HG03196 (cell line): ENCODE results near the gene MUC20.
"Not testable (repeated sequence)": the region's sequence is repeated elsewhere in the genome, so short reads cannot be mapped to it uniquely, and the experiment has no call there.

ENCODE experiments used
- ATAC-seq: cut with Tn5 transposase; IDR thresholded peaks from one replicate; pipeline ENCODE4 v1.9.1; 2021; ENCODE audit not compliant: unreplicated experiment

Gene MUC20

GRCh38 chr3:195720831-195721506 lies at the start of gene MUC20:
Gene MUC20 (plus strand): TSS chr3:195720978. CDS start chr3:195721008, 30 bp downstream.
- ATAC-seq, result not testable (repeated sequence)

DNA sequence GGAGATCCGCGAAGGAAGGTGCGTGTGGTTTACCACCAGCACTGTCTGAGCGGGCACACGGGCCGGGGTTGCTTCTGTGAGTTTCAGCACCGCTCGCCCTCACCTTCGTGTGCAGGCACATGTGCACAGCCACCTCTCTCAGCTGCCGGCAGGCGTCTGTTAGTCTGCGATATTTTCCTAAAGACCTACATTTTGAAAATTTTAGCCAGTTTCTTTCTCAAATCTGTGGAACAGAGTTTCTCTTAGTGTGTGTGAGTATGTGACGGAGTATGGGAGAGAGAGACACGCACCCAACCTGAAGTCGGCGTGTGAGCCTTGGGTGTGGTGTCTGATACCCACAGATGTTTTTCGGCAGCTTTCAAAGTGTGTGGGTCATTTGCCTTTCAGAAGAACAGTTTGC lies 49.5 kb upstream of the MUC20 start:
- ATAC-seq, result not testable (repeated sequence)

GRCh38 chr3:195673711-195674110 lies 47.1 kb upstream of the MUC20 start:
- not testable (repeated sequence) for ATAC-seq

GRCh38 chr3:195678391-195679015 lies 42.3 kb upstream of the MUC20 start:
- ATAC-seq, result not testable (repeated sequence)

GRCh38 chr3:195680690-195681089 lies 40.1 kb upstream of the MUC20 start:
- not testable (repeated sequence) for ATAC-seq

DNA sequence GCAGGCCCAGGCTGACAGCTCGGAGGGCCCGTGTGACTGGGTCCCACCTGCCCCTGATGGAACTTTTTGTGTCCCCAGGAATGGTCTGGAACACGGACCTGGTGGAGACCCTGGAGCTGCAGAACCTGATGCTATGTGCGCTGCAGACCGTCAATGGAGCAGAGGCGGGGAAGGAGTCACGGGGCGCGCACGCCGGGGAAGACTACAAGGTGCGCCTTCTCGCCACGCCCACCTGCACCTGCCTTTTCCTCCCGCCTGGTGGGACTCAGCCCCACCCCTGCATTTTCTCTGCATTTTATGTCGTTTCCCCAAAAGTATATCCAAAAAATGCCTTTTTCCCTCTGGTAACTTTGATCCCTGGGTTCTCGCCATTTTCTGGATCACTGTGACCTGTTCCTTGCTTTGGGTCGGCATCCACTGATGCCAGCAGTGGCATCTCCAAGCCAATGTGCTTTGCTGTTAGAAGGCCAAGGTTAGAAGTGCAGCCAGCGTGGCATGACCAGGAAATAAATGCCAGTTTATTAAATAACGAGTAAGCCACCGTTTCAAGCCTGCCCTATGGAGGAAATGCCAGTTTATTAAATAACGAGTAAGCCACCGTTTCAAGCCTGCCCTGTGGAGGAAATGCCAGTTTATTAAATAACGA lies 39.2 kb upstream of the MUC20 start:
- not testable (repeated sequence) for ATAC-seq

DNA sequence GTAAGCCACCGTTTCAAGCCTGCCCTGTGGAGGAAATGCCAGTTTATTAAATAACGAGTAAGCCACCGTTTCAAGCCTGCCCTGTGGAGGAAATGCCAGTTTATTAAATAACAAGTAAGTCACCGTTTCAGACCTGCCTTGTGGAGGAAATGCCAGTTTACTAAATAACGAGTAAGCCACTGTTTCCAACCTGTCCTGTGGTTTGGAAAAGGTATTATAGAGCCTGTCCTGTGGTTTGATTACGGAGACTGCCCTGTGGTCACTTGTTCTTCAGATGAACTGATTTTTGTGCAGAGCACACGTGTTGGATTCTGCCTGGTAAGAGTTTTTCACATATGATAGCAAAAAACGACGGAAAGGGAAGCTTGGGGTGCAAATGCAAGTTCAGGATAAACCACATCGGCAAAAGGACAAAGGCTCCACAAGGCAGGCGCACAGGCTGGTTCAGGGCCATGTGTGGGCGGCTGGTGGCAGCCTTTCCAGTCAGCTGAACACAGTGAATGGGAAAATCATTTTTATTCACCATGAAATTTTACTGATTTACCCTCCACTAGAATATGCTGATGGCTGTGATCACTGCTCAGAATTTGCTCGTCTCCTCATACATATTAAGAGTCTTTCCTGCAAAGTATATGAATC lies 38.6 kb upstream of the MUC20 start:
- ATAC-seq, result not testable (repeated sequence)

DNA sequence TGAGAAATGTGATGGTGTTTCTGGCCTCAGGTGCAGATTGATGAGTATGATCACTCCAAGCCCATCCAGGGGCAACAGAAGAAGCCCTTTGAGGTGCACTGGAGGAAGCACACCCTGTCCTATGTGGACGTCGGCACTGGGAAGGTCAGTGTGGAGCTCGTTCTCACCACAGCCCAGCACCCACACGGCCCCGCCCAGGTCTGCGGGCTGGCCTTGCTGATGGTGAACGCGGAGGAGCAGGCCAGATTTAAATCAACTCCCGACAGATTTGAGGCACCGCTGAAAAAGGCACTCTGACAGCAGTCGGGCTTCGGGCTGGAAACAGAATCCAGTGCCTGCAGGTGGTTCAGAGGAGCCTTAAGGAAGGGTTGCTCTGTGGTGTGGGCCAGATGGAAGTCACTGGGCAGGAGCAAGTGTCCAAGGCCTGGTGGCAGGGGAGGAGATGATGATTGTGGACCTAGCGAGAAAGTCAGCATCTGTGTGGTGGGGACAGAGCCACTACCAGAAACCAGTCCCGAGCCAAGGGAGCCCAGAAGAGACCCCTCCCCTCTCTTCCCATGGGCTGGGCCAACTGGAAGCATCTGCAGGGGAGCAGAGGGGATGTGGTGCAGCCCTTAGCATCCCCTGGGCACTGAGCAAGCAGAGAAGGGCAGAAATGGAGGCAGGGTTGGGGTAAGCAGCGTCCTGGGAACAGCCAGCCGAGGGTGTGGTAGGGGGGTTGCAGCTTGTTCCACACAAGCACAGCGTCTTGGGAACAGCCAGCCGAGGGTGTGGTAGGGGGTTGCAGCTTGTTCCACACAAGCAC lies 36.9 kb upstream of the MUC20 start:
- ATAC-seq, result not testable (repeated sequence)

GRCh38 chr3:195684527-195685257 lies 36.1 kb upstream of the MUC20 start:
- ATAC-seq, result not testable (repeated sequence)

GRCh38 chr3:195686537-195687208 lies 34.1 kb upstream of the MUC20 start:
- not testable (repeated sequence) for ATAC-seq

DNA sequence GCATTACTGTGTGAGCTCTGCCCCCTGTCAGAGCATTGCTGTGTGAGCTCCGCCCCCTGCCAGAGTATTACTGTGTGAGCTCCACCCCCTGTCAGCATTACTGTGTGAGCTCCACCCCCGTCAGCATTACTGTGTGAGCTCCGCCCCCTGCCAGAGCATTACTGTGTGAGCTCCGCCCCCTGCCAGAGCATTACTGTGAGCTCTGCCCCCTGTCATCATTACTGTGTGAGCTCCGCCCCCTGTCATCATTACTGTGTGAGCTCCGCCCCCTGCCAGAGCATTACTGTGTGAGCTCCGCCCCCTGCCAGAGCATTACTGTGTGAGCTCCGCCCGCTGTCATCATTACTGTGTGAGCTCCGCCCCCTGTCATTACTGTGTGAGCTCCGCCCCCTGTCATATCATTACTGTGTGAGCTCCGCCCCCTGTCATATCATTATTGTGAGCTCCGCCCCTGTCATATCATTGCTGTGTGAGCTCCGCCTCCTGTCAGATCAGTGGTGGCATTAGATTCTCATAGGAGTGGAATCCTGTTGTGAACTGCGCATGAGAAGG lies 33.5 kb upstream of the MUC20 start:
- ATAC-seq, result not testable (repeated sequence)

GRCh38 chr3:195688471-195689183 lies 32.2 kb upstream of the MUC20 start:
- ATAC-seq, result not testable (repeated sequence)

- ATAC-seq, result not testable (repeated sequence)
Measured at GRCh38 chr3:195689184-195690070, 31.4 kb upstream of the MUC20 start.

DNA sequence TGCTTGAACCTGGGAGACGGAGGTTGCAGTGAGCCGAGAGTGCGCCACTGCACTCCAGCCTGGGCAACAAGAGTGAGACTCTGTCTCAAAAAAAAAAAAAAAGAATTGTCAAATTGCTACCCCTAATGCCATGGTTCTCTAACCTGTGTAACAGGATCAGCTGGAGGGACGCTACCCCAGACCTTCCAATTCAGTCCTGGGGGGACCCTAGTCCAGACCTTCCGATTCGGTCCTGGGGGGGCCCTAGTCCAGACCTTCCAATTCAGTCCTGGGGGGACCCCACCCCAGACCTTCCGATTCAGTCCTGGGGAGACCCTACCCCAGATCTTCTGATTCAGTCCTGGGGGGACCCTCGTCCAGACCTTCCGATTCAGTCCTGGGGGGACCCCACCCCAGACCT lies 29.8 kb upstream of the MUC20 start:
- ATAC-seq, result no peak

DNA sequence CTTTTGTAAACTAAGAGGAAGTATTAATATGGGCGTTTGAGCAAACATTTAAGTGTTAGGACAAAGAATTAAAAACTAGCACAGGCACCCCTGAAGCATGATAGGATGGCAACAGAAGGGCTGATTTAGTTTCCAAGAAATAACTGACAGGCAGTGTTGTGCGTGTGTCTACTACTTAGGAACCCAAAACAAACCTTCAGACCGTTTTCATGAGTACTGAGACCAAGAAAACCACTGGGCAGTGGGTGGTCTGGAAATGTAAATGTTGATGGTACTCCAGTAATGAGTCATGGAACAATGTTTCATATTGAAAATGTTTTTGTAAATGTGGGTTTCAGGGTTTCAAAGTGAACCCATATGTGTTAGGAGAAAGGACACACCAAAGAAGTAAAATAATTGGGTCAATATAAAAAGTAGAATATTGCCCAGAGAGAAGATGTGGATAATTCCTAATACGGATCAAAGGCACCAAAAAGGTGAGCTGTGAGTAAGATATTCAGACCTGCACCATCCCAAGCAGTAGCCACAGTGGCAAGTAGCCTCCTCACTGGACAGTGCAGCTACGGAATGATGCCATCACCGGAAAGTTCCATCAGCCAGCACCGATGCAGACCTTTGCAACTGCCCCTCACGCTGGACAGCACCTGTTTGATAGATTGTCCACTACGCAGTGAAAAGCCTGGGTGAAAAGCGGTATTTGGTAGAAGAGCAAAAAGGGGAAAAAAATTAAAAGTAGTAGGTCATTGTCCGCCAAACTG lies 29.0 kb upstream of the MUC20 start:
- ATAC-seq, result not testable (repeated sequence)

DNA sequence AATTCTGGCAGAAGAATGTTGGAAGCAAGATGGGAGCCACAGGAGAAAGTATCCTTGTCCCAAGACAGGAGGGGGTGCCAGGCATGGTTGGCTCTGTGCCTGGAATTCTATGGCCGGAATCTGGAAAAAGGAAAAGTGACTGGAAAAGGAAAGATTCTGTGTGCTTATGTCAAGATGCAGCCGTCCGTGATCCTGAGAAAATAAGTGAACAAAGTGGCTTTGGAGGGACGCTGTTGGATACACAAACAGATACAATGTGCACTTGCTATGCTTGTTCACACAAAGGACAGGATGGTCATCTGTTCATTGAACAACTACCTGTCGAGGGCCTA lies 28.5 kb upstream of the MUC20 start:
- ATAC-seq, result no peak
